ENCODE measurements around the gene SDHAF2. TPM values are rescaled to one million over a fixed set of nuclear protein-coding genes. Genes with fewer than 3 reads are reported as not detected.

Gene SDHAF2
- total and polyA plus RNA-seq, 2 of the 13 experiments (the other 11 are each of a cell fraction or from before 2014, with no cell fraction given), result 44.2 to 70.4 TPM

- TF ChIP-seq HNF1A (IDR thresholded peaks at IDR 0.05; ENCODE audit: low read depth), result no peak; the same call in 1 of the 2 replicates
- 0 out of 2 replicates have a peak, but pooled peaks have one; percentile 23 for TF ChIP-seq HNF1A (CRISPR knock-in tag; IDR thresholded peaks at IDR 0.05; ENCODE audit: borderline replicate concordance)
- no peak for TF ChIP-seq ZNF841 (CRISPR knock-in tag; IDR thresholded peaks at IDR 0.05; ENCODE audit: borderline replicate concordance)
- peak; percentile 93 for TF ChIP-seq KAT8 (CRISPR knock-in tag; IDR thresholded peaks at IDR 0.05)
- TF ChIP-seq RBFOX2 (IDR thresholded peaks at IDR 0.05; ENCODE audit: low read depth, low read length), result peak; percentile 98
- TF ChIP-seq FOXO1 (CRISPR knock-in tag; IDR thresholded peaks at IDR 0.05), result no peak; the same call in 1 of the 2 replicates
- TF ChIP-seq ZNF230 (CRISPR knock-in tag; IDR thresholded peaks at IDR 0.05), result no peak; the same call in none of the 2 replicates
- peak; percentile 93 for TF ChIP-seq ZNF333 (CRISPR knock-in tag; IDR thresholded peaks at IDR 0.05; ENCODE audit: borderline replicate concordance)
- peak; percentile 37; the same call in 1 of the 2 replicates for TF ChIP-seq MNT (IDR thresholded peaks at IDR 0.05)
- 0 out of 2 replicates have a peak, but pooled peaks have one; percentile 33 for TF ChIP-seq CREBL2 (CRISPR knock-in tag; IDR thresholded peaks at IDR 0.05; ENCODE audit: borderline replicate concordance)
- TF ChIP-seq HBP1 (CRISPR knock-in tag; IDR thresholded peaks at IDR 0.05; ENCODE audit: low read depth), result no peak
- no peak for TF ChIP-seq CHD4 (IDR thresholded peaks at IDR 0.05; ENCODE audit: borderline replicate concordance, low read length)
- TF ChIP-seq NFAT5 (CRISPR knock-in tag; IDR thresholded peaks at IDR 0.05), result peak; percentile 88
- no peak for TF ChIP-seq ZNF614 (CRISPR knock-in tag; IDR thresholded peaks at IDR 0.05; ENCODE audit: borderline replicate concordance)
- TF ChIP-seq ZNF629 (CRISPR knock-in tag; conservative IDR thresholded peaks at IDR 0.05), result no peak
Measured at GRCh38 chr11:61429691-61430582, at the start of gene SDHAF2, which contains the start of gene CPSF7 (continued).
